Lower leg skin (tissue), 3 donors: ENCODE results near the gene SEMA3G.

ENCODE experiments used
- POLR2A ChIP-seq, 2 donors: fragments of 450-650 bp; IDR thresholded peaks; one replicate each; pipeline ENCODE4 v1.6.1; 2016 to 2017; ENCODE audit warnings: antibody characterized with exemption in 2 of 2, mild to moderate bottlenecking in 1 of 2, moderate library complexity in 1 of 2
- TF ChIP-seq, protein P1 (sequence below), 3 donors: fragments of 450-650 bp; IDR thresholded peaks; one replicate each; pipeline ENCODE4 v1.5.1; 2016; ENCODE audit warnings: antibody characterized with exemption in 3 of 3, mild to moderate bottlenecking in 3 of 3, moderate library complexity in 2 of 3

DNA sequence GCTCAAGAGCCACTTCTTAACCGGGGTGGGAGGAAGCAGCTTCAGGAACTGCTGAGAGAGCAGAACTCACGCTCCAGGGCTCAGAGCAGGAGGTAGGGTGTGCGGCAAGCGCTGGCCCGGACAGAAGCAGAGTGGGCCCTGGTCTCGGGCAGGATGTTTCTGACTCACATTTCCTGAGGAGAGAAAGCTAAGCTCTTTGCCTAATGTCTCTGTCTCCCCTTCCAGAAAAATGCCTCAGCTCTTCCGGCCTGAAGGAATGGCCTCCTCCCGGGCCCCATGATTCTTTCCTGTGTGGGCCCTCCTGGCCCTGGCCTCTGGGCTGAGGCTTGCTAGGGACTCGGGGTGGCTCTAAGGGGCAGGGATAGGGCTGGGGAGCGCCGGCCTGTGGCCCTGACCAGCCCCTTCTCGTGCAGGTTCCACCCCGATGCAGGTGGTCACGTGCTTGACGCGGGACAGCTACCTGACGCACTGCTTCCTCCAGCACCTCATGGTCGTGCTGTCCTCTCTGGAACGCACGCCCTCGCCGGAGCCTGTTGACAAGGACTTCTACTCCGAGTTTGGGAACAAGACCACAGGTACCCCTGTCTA lies 46.1 kb upstream of the SEMA3G start:
- TF ChIP-seq, protein P1, sequence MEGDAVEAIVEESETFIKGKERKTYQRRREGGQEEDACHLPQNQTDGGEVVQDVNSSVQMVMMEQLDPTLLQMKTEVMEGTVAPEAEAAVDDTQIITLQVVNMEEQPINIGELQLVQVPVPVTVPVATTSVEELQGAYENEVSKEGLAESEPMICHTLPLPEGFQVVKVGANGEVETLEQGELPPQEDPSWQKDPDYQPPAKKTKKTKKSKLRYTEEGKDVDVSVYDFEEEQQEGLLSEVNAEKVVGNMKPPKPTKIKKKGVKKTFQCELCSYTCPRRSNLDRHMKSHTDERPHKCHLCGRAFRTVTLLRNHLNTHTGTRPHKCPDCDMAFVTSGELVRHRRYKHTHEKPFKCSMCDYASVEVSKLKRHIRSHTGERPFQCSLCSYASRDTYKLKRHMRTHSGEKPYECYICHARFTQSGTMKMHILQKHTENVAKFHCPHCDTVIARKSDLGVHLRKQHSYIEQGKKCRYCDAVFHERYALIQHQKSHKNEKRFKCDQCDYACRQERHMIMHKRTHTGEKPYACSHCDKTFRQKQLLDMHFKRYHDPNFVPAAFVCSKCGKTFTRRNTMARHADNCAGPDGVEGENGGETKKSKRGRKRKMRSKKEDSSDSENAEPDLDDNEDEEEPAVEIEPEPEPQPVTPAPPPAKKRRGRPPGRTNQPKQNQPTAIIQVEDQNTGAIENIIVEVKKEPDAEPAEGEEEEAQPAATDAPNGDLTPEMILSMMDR (IDR thresholded peaks at IDR 0.05) = no peak
- no peak for TF ChIP-seq POLR2A (IDR thresholded peaks at IDR 0.05)
